Gastrocnemius medialis (tissue), 4 donors: ENCODE measurements around the gene RBM23.

Experiments
- CTCF ChIP-seq, 5 experiments: fragments of 450-650 bp in 3 of 5; fragments of 200-600 bp in 2 of 5; sonication (generic) in 2 of 5; IDR thresholded peaks in 4 of 5; conservative IDR thresholded peaks in 1 of 5; 1 replicate in 4 of 5; 2 replicates in 1 of 5; pipeline ENCODE4 v1.5.1; 2016 to 2019; ENCODE audit warnings: antibody characterized with exemption in 5 of 5, mild to moderate bottlenecking in 3 of 5, moderate library complexity in 3 of 5
- POLR2A ChIP-seq, 2 donors: fragments of 450-650 bp; IDR thresholded peaks; one replicate each; pipeline ENCODE4 v1.6.1; 2017; ENCODE audit warnings: antibody characterized with exemption in 2 of 2, mild to moderate bottlenecking in 2 of 2, moderate library complexity in 2 of 2

GRCh38 chr14:22887990-22888378, 31.0 kb downstream of the RBM23 start:
- no peak for TF ChIP-seq POLR2A (IDR thresholded peaks at IDR 0.05)
- no peak for TF ChIP-seq CTCF (IDR thresholded peaks at IDR 0.05 in 4 of 5, conservative IDR thresholded peaks at IDR 0.05 in 1 of 5)
